ENCODE data around the gene SPAG6. TPM values are rescaled to one million over a fixed set of nuclear protein-coding genes. Genes with fewer than 3 reads are reported as not detected.

Gene SPAG6
- total RNA-seq, 1 donor from 2014 or later, result not detected

- Histone ChIP-seq H3K27me3 (ENCODE audit: control insufficient read depth, insufficient read depth, low read length) (no peaks in the 10 kb centered on the region), H3K4me3 (ENCODE audit: low read depth, low read length) (no peak overlapping the region), H3K36me3 (ENCODE audit: control insufficient read depth, insufficient read depth, low read length) (no peaks in the 10 kb centered on the region)
- TF ChIP-seq CTCF (IDR thresholded peaks at IDR 0.05; ENCODE audit: insufficient read depth, low read length, severe bottlenecking), result no peak
- DNase-seq (ENCODE audit: low read depth) (no peak), FAIRE-seq (no peak)
Observed at GRCh38 chr10:22367471-22367870, 22.2 kb downstream of the SPAG6 start.

DNA sequence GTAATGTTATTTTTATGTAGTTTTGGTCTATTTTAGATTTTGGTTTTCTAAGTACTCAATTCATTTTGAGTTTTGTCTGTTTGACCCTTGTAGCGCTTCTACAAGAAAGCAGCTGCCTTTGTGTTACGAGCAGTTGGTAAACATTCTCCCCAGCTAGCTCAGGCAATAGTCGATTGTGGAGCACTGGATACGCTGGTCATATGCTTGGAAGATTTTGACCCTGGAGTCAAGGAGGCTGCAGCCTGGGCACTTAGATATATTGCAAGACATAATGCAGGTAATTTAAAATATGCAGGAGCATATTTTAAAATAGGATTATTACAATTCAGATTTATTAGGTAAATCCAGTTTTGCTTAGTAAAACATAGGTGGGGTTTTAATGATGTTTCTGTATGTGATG is 23.1 kb downstream of the SPAG6 start:
- no peak for TF ChIP-seq CTCF (IDR thresholded peaks at IDR 0.05; ENCODE audit: insufficient read depth, low read length, severe bottlenecking)
- DNase-seq (ENCODE audit: low read depth), result no peak
- no peak for FAIRE-seq
- Histone ChIP-seq H3K27me3 (ENCODE audit: control insufficient read depth, insufficient read depth, low read length) (no peaks in the 10 kb centered on the region), H3K4me3 (ENCODE audit: low read depth, low read length) (no peak overlapping the region), H3K36me3 (ENCODE audit: control insufficient read depth, insufficient read depth, low read length) (no peaks in the 10 kb centered on the region)

DNA sequence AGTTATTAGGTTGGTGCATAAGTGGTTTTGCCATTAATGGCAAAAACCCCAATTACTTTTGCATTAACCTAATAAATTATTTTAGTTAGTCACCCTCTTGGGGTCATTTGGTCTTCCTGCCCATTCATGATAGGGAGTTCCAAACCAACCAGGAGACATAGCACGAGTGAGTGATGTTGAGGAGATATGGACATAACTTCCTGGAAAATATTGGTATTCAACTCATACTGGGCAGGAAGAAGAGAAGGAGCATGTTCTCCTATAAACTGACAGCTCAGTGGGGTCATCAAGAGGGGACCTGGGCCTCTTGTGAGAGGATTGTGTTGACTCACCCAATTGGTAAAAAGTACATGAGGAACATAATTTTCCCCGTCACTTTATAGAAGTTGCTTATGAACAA is 23.7 kb downstream of the SPAG6 start:
- Histone ChIP-seq H3K36me3 (ENCODE audit: control insufficient read depth, insufficient read depth, low read length) (no peaks in the 10 kb centered on the region), H3K27me3 (ENCODE audit: control insufficient read depth, insufficient read depth, low read length) (no peaks in the 10 kb centered on the region), H3K4me3 (ENCODE audit: low read depth, low read length) (no peak overlapping the region)
- DNase-seq (ENCODE audit: low read depth) (no peak), FAIRE-seq (no peak)
- TF ChIP-seq CTCF (IDR thresholded peaks at IDR 0.05; ENCODE audit: insufficient read depth, low read length, severe bottlenecking), result no peak

DNA sequence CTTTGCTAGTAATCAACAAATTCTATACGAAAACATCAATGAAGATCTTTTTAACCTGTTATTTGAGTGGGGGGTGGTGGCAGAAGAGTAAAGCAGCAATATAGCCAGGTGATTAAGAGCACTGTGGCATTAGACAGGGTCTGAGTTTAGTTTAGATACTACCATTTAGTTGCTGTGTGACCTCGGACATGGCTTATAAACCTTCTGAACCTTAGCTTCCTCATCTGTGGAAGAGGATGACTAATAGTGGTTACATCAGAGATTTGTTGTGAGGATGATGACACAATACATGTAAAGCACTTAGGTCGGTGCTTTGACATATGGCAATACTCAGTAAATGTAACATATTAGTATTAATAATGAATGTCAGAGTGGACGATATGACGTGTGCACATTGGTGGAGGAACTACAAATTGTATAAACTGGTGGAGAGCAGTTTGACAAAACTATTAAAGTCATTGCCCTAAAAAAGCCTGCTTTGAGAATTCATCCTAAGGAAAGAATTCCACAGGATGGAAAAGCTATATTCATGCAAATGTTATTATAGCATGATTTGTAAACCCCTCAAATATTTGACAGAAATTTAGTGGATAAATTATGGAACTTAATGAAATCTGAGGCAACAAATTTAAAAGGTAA is 24.3 kb downstream of the SPAG6 start:
- TF ChIP-seq CTCF (IDR thresholded peaks at IDR 0.05; ENCODE audit: insufficient read depth, low read length, severe bottlenecking), result no peak
- Histone ChIP-seq H3K36me3 (ENCODE audit: control insufficient read depth, insufficient read depth, low read length) (no peaks in the 10 kb centered on the region), H3K27me3 (ENCODE audit: control insufficient read depth, insufficient read depth, low read length) (no peaks in the 10 kb centered on the region), H3K4me3 (ENCODE audit: low read depth, low read length) (no peak overlapping the region)
- peak; percentile 87 for DNase-seq (ENCODE audit: low read depth)
- no peak for FAIRE-seq

- H3K36me3 ChIP-seq (ENCODE audit: control insufficient read depth, insufficient read depth, low read length), result no peaks in the 10 kb centered on the region
- H3K4me3 ChIP-seq (ENCODE audit: low read depth, low read length), result no peak overlapping the region
- FAIRE-seq, result no peak
- no peaks in the 10 kb centered on the region for H3K27me3 ChIP-seq (ENCODE audit: control insufficient read depth, insufficient read depth, low read length)
- no peak for DNase-seq (ENCODE audit: low read depth)
- TF ChIP-seq CTCF (IDR thresholded peaks at IDR 0.05; ENCODE audit: insufficient read depth, low read length, severe bottlenecking), result no peak
Observed at GRCh38 chr10:22370320-22370719, 25.0 kb downstream of the SPAG6 start.

DNA sequence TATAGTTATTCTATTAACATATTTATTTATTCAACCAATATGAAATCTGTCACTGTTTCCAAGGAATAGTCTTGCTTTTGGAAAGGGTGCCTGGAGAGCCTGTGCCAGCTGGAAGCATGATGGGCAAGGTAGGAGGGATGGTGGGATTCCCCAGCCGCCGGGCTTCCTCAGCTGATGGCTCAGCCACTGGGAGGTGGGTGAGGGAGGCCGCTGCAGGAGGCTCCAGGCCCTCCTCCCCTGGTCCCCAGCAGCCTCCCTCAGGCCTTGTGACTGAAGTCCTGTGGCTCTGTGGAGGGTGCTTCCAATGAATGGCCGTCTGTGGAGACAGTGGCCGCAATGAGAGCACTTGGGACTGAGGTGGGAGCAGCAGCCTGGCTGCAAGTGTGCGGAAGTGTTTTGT is 27.0 kb downstream of the SPAG6 start:
- no peak for TF ChIP-seq CTCF (IDR thresholded peaks at IDR 0.05; ENCODE audit: insufficient read depth, low read length, severe bottlenecking)
- FAIRE-seq (no peak), DNase-seq (ENCODE audit: low read depth) (no peak)
- H3K36me3 ChIP-seq (ENCODE audit: control insufficient read depth, insufficient read depth, low read length), result no peaks in the 10 kb centered on the region
- H3K4me3 ChIP-seq (ENCODE audit: low read depth, low read length), result no peak overlapping the region
- no peaks in the 10 kb centered on the region for H3K27me3 ChIP-seq (ENCODE audit: control insufficient read depth, insufficient read depth, low read length)
